GM12874 (cell line): ENCODE data around the gene IL31RA.

Source experiments
- TF ChIP-seq, protein P1 (sequence below): IDR thresholded peaks from 2 replicates; pipeline ENCODE4 v1.5.1; 2011; ENCODE audit warnings: low read depth, mild to moderate bottlenecking, control low read depth, low read length, moderate library complexity; ENCODE audit not compliant: insufficient read depth

The IL31RA gene

DNA sequence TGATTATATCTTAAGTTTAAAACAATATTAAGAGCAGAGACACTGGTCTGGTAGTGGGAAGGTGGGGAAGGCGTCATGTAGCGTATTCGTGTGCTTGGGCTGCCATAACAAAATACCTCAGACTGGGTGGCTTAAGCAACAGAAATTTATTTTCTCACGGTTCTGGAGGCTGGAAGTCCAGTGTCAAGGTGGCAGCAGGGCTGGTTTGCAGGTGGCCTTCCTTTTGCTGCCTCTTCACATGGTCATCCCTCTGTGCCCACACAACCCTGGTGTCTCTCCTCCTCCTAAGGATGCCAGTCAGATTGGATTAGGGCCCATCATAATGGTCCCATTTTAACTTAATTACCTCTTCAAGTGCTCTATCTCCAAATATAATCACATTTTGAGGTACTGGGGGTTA lies 9.6 kb downstream of the IL31RA start:
- TF ChIP-seq, protein P1, sequence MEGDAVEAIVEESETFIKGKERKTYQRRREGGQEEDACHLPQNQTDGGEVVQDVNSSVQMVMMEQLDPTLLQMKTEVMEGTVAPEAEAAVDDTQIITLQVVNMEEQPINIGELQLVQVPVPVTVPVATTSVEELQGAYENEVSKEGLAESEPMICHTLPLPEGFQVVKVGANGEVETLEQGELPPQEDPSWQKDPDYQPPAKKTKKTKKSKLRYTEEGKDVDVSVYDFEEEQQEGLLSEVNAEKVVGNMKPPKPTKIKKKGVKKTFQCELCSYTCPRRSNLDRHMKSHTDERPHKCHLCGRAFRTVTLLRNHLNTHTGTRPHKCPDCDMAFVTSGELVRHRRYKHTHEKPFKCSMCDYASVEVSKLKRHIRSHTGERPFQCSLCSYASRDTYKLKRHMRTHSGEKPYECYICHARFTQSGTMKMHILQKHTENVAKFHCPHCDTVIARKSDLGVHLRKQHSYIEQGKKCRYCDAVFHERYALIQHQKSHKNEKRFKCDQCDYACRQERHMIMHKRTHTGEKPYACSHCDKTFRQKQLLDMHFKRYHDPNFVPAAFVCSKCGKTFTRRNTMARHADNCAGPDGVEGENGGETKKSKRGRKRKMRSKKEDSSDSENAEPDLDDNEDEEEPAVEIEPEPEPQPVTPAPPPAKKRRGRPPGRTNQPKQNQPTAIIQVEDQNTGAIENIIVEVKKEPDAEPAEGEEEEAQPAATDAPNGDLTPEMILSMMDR: no peak

DNA sequence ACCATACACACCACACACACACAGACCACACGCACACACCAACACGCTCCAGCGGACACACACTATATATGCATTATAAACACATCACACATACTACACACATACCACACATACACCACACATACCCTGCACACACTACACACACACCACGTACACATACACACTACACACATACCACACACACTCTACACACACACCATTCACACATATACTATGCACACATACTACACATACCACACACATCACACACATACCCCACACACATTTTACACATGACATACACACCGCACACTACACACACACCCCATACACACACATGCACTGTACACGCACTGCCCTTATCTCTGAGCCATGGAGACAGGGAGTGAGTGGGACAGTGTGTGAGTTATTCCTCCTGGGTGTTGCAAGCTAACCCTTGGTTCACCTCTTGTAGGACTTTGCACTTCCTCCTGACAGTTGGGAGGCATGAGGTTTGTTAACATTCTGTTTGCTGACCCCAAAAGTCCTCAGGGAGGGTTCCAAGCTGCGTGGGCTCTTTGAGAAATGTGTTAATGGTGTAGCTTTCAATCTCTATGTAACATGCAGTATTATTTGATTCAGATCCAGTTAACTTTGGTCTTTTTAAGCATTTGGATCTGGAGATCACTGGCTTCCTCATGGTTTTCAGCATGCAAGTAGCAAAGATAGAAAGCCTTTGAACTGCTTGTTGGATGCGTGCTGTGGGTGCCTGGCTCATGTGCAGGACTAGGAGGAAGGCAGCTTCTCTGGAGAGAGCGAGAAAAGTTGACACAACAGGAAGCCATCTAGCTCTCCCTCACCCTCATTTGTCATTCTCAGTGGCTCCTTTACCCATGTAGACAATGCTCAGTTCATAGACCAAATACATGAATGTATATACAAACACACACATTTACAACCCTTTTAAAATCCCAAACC lies 13.7 kb downstream of the IL31RA start:
- TF ChIP-seq, protein P1: no peak

DNA sequence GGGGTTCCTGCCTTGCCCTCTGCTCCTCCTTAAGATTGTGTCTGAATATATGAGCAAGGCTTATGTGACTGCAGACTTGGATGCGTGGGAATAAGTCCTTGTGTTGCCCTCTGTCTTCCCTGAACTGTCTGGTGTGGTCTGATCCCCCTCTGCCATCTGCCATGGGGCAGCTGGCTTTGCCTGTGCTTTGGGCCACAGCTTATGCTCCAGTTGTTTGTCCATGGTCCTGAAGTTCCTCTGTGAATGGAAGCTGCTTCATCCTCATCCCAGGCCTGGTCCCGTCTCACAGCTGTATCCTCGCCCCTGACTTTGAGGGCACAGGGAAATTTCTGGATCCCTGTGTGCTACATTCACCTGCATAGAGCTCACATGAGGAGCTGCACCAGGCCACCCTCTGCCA lies 14.7 kb downstream of the IL31RA start:
- TF ChIP-seq, protein P1: no peak

DNA sequence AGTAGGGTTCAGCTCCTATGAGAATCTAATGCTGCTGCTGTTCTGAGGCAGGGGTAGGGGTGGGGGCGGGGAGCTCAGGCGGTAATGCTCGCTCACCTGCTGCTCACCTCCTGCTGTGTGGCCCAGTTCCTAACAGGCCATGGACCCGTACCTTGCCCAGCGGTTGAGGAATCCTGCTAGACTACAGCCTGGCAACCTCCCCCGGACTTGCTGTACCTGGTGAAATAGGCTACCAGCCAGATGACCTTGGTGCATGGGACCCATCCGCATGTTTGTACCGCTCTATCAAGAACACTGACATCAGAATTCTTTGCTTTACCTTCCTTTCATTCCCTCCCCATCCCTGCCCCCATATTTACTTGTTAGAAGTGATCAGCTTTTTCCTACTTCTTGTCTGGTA lies 15.3 kb downstream of the IL31RA start:
- TF ChIP-seq, protein P1: no peak

DNA sequence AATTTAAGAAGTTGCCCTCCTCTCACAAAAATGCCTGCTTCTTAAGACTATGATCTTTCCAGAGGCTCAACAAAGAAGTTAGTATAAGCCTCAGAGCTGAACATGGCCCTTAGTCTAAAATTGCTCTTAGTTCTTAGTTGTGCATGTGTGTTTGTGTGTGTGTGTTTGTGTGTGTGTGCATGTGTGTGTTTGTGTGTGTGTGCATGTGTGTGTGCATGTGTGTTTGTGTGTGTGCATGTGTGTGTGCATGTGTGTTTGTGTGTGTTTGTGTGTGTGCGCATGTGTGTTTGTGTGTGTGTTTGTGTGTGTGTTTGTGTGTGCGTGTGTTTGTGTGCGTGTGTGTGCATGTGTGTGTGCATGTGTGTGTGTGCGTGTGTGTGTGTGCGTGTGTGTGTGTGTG lies 15.8 kb downstream of the IL31RA start:
- TF ChIP-seq, protein P1: no peak

DNA sequence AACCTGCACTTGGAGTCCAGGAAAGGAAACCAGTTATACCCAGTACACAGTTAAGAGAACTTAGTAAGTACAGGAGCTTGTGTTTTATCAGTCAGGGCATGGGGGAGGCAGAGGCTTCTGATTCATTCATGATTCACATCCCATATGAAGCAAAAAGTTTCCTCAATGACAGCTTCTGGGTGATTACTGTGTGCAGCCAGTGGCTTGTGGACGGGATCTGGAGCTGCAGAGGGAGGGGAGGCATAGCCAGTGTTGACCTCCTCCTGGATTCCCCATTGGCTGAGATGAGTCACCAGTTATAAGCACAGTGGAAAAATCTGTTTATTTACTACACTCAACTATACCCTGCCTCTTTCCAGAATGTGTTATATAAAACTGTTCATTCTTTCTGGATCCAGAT lies 17.7 kb downstream of the IL31RA start:
- TF ChIP-seq, protein P1: no peak

DNA sequence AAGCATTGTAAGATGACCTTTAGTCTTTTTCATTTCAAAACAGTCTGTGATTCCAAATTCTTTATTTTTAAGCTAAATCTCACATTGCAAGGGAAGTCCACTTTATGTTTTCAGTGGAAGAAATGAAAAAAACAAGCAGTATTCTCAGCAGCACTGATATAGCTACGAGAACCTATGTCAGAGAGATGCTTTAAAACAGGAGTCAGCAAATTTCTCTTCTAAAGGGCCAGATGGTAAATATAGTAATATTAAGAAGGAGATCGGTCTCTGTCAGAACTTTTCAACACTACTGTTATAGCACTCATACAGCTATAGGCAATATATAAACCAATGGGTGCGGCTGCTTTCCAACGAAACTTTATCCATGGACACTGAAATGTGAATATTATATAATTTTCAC lies 18.7 kb downstream of the IL31RA start:
- TF ChIP-seq, protein P1: no peak
